GM15510 (cell line): ENCODE results near the gene CYBA.

Experiments
- POLR2A ChIP-seq: IDR thresholded peaks from 3 replicates; pipeline ENCODE4 v1.6.1; 2011; ENCODE audit warnings: borderline replicate concordance; ENCODE audit not compliant: insufficient read length; ENCODE audit errors: extremely low read depth

The CYBA gene

DNA sequence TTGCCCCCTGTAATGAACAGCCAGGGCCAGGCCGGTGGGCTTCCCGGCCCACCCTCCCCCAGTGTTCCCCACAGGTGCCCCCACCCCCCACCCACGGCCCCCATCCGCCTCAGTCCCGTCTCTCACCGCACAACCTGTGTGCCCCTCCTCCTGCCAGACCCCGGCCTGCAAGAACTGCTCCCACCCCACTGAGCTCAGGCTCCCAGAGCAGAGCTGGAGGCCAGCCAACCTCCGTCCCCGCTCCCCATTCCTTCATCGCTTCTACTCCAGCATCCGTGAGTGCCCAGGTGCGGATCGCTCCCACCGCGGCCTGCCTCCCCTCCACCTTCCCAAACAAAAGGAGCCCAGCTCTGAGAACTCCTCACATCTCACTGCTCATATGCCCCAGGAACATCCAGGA is 7.9 kb upstream of the CYBA start:
- TF ChIP-seq POLR2A = no peak

GRCh38 chr16:88657371-88657770 is 6.5 kb upstream of the CYBA start:
- TF ChIP-seq POLR2A = no peak

DNA sequence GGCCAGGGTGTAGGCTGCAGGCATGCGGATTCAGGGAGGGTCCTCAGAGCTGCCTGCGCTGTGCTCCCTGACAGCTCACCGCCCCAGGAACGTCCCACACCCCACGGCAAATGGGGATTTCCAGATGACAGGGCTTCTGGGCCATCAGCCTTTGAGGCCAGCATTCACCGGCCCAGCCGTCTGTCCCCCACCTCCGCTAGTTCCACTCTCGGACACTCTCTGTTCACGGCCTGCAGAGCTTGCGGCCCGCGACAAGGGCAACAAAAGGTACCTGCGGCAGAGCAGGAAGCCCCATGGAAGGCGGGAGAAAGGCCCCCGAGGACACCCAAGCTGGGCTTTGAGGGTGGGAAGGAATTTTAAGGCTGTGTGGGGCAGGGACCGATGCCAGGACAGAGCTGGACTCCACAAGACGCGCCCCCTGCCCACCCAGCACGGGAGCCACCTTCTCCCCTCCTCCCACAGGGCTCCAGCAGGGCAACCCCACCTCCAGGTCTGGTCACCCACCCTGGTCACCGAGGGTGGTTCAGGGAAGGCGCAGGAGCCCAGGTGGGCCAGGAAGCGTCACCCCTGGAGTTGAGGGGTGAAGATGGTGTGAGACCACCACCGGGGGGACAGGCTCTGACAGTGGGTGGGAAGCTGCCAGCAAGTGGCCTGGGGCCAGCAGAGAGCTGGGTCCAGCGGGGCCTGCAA is 5.6 kb upstream of the CYBA start:
- TF ChIP-seq POLR2A = no peak

DNA sequence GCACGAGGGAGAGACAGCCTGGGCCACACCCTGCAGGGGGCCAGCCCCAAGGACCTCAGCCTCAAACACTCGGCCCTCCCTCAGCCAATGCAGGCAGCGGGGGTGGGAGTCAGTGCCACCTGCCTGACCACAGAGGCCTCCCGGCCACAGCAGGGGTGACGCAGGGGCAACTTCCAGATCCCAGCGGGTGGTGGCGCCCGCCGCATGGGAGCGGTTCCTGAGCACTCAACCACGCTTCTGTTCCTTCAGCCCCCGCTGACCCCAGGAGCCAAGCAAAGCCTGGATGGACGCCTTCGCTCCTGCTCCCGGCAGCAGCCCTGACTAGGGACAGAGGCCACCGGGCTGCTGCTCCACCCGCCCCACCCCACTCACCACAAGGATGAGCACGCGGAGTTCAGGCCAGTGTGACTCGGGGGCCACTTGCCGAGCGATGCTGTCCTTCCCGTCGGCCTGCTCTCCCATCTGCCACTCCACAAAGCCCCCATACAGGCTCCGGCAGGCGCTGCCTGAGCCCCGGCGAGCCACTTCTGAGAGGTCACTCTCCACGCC is 5.0 kb upstream of the CYBA start:
- no peak for TF ChIP-seq POLR2A

- no peak for TF ChIP-seq POLR2A
Observed at GRCh38 chr16:88655053-88655732, 4.3 kb upstream of the CYBA start.

GRCh38 chr16:88654363-88655052 is 3.7 kb upstream of the CYBA start:
- no peak for TF ChIP-seq POLR2A

GRCh38 chr16:88653596-88654362 is 2.9 kb upstream of the CYBA start:
- no peak for TF ChIP-seq POLR2A

DNA sequence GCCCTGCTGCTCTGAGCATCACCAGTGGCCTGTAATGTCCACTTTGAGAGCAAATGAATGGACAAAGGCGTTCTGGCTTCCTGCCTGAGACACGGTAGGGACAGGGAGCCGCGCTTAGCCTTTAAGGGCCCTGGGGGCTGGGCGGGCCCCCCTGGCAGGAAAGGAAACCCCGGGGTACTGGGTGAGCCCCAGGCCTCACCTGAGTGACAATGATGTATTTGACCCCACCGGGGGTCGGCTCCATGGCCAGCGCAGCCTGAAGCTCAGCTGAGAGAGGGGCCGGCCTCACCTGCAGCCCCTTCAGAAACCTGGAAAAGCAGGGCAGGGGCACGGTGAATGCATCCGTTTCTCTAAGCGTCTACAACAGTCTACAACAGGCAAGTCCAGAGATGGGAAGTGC is 2.2 kb upstream of the CYBA start:
- no peak for TF ChIP-seq POLR2A

DNA sequence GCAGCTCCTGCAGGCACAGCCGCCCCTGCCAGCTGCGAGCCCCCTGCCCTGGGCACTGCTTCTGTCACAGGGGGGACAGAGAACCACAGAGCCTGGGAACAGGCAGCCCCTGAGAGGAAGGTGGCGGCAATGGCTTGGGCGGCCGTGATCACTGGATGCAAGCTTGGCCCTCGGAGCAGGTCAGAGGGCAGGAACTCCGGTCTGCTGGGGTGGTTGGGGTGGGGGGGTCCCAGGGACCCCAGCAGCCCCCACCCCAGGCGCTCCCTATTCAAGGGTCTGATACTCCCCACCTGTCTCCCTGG is 1.9 kb upstream of the CYBA start:
- no peak for TF ChIP-seq POLR2A

GRCh38 chr16:88651989-88652761 is 1.3 kb upstream of the CYBA start:
- TF ChIP-seq POLR2A = no peak

- peak; percentile 43 for TF ChIP-seq POLR2A
Observed at GRCh38 chr16:88651276-88651988, 579 bp upstream of the CYBA start.

DNA sequence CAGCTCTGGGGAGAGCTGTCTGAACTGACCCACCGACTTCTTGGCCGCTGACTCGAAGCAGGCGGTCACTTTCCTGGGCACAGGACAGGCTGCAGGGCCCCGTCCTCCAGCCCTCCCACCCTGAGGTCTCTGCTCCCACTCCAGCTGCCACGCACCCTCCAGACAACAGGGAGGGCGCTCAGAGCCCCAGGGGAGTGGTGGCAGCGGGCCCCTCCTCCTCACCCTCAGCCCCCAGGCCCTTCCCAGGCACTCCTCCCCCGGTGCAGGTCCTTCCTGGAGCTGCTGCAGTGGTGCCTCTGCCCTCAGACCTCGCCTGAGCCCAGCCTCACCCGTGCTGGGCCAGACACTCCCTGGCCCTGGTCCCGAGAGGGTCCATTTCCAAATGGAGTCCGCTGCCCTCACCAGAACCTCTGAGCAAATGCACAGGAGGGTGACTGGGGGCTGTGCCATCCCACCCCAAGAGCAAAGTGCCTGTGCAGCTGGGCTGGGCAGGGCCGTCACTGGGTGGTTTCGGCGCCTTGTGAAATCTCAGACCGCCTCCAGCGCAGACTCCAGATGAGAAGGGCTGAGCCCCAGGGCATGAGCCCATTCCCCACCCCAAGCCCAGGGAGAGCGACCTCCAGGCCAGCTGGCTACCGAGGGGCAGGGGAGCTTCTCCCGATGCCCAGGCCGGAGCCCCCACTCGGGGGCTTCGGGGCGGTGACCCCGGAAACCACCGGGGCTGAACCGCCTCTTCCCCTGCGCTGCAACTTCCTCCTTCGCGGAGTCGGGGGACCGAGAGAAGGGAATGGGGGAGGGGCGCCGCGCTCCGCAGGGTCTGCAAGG is 717 bp downstream of the CYBA start:
- no peak for TF ChIP-seq POLR2A
